ENCODE data around the gene FAM107A.

FAM107A gene

DNA sequence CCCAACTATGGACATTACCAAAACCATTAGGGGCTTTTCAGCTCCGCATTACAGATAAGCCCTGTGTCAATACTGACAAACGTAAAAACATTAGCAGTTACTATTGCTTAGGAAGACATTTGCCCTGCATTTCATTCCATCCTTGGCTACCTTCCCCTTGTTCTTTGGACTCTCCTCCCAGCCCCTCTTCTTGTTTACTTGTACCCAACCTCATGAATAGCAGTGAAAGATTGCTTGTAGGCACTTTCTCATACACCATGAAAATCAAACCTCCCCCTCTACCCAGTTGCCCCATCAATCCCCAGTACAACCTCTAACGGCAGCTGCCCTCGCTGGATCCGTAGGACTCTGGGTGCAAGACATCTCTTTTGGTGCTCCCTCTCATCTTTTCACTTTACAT, 16.9 kb upstream of the FAM107A start:
- no peak for DNase-seq (ENCODE audit: low read depth in 4 of 4, low spot score in 1 of 4)

DNA sequence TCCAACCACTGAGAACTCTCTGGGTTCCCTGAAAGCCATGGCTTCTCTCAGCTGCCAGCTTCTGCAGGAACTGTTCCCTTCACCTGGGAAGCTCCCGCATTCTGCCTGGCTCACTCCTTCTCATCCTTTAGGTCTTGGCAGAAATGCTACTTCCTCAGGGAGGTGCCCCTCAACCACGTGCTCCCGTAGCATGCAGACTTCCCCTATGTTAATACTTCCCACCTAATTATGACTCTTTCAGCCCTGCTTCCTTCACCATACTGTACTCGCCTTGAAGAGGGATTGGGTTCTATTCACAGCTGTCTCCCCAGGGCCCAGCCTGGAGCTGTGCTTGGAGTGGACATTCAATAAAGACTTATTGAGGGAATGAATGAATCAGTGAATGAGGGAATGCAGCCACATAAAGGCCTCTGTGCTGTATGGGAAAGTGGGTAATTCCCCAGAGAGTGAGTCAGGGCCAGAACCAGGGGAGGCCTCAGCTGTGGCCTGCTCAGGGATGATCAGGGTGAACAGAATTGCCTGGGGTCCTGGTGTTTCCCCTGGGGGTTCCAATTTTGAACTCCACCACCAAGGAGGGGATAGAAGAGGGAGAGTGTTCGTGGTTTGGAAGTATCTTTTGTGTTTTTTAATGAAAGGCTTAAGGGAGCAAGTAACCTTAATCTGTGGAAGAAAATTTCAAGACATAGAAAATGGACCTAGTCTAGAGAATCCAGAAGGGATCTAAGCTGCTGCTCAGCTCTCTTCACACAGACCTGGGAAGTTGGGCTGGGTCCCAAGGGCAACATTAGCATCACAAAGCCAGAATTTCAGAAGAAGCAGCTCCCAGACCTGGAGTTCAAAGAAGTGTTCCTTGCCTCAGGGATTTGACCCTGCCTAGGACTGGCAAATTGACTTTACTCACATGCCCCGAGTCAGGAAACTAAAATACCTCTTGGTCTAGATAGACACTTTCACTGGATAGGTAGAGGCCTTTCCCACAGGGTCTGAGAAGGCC, 14.6 kb upstream of the FAM107A start:
- no peak for DNase-seq (ENCODE audit: low read depth in 4 of 4, low spot score in 1 of 4)

- no peak for DNase-seq (ENCODE audit: low read depth in 4 of 4, low spot score in 1 of 4)
Measured at GRCh38 chr3:58588030-58588614, 10.9 kb upstream of the FAM107A start.

DNA sequence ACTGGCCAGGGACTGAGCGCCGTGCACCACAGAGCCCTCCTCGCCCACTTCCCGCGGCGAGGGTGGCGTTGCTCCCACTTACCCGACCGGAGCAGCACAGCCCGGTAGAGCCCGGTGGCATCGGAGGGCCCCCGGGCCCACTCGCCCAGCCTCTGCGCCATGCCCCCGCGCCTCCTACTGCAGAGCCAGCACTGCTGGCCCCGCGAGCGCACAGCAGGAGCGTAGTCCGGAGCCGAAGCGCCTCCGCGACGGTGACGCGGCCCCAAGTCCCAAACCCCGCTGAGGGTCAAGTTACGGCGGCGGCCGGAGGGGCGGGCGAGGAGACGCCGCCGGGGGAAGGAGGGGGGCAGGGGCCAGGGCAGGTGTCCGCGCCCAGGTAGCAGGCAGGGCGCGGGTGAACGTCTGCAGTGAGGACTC, 9.6 kb upstream of the FAM107A start:
- DNase-seq (ENCODE audit: low read depth in 4 of 4, low spot score in 1 of 4), result no peak

DNA sequence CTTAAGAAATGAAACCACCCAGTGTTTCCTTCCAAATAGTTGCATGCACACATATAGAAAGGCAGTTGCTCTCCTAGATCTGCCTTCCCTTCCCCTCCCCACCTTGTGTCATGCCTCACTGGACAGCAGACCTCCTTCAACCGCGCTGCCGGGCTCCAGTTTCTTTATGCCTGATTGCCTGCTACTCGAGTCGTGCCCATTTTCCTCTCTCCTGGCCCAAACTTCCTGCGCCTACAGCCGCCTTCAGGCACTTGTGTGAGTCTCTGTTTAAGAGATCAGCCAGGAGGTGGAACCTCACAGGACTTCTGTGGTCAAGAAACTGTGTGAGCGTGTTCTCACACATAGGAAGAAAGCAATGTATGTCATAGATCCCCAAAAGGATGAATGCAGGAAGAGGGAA, 8.8 kb upstream of the FAM107A start:
- no peak for DNase-seq (ENCODE audit: low read depth in 4 of 4, low spot score in 1 of 4)

DNA sequence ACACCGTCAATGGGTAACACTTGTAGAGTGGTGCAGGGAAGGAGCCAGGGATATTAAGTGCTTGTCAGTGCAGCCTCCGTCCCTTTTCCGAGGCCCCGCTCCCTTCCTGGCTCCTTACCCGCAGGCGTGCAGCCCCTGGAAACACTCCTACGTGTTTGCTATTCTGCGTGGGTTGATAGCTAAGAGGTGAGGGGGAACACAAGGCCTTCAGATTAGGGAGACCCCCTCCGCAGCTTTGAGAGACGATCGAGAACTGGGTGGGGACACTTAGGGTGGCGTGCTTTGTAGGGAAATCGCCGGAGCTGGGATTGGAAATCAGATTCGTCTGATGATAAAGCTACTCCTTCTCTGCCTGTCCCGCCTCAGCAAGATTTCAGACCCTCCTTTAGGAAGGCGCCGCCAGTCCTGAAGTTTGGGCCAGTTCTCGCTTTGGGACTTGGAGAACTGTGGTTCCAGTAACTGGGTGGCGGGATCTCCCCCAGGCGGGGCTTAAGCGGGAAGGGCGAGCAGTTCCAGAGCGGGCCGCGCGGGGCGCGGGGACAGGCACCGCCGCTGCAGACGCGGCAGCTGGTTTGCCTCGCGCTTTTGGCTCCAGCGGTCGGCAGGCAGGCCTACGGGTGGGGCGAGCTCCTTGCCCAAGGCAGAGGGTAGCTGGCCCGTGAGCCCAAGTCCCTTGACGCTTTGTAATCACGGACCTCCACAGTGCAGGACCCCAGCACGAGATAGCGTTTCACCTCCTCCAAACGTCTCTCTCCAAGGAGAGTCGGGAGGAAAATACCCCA, 8.0 kb upstream of the FAM107A start:
- peak; percentile 18 to 39 (median 34) for DNase-seq (ENCODE audit: low read depth in 4 of 4, low spot score in 1 of 4)

DNA sequence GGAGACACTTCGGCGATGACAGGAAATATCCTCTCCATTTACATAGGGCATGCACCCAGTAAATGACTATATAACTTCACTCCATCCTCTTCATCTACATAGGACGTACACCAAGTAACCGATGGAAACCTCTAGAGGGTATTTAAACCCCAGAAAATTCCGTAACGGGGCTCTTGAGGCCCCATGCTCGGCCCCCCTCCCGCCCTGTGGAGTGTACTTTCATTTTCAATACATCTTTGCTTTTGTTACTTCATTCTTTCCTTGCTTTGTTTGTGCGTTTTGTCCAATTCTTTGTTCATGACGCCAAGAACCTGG, 7.5 kb upstream of the FAM107A start:
- no peak for DNase-seq (ENCODE audit: low read depth in 4 of 4, low spot score in 1 of 4)

- DNase-seq (ENCODE audit: low read depth in 4 of 4, low spot score in 1 of 4), result no peak
Measured at GRCh38 chr3:58581328-58582091, 4.3 kb upstream of the FAM107A start.

DNA sequence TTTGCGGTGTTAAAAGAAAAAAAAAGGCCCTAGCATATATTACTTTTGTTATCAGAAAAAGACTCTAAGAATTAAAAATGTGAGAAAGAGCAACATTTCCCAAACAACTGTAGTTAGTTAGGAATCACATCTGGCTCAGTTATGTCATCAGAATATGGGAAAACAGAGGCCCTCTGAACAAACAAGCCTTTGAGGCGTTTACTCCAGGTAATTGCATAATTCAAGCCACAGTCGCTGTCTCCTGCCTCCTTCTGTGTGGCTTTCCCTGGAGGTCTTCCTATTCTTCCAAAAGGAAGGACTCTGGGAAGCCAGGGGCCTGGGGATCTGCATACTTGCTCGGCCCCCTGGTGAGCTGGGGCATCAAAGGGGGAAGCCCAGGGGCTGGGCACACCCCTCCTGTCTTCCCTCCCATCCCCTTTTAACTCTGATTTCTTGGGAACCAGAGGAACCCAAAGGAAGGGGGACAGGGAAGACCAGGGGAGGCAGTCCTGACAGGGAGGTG, 3.7 kb upstream of the FAM107A start:
- DNase-seq (ENCODE audit: low read depth in 4 of 4, low spot score in 1 of 4), result no peak

DNA sequence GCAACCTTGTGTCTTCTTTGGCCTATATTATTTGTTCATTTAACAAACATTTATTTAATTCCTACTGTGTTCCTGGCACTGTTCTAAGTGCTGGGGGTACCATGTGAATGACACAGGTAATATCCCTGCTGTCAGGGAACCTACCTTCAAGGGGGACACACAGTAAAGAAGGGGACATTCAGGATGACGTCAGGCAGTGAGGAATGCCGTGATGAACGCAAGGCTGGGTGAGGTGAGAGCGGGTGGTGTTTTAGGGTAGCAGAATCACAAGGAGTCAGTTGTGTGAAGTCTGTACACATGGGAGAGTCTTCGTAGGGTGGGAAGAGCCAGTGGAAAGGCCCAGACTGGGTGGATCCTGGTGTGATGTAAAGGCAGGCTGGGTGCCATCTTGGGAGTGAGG, 1.7 kb upstream of the FAM107A start:
- DNase-seq (ENCODE audit: low read depth in 4 of 4, low spot score in 1 of 4), result no peak

DNA sequence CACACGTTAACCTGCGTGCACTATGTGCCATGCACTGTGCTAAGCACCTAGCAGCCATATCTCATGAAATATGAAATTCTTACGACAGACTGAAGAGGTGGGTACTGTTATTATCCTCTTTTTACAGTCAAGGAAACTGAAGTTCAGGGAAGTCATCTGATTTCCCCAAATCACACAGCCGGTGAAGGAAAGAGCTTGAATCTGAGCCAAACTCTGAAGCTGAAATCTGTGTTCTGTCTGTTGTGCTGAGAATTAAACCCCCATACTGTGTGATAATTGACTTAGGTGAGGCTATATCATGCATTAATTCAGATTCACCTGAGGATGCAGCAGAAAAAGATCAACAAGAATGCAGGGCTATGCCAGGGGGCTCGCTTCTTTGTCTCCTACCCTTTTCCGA, 475 bp downstream of the FAM107A start:
- no peak for DNase-seq (ENCODE audit: low read depth in 4 of 4, low spot score in 1 of 4)

- DNase-seq (ENCODE audit: low read depth in 4 of 4, low spot score in 1 of 4), result no peak
Measured at GRCh38 chr3:58575971-58576652, 1.1 kb downstream of the FAM107A start.

DNA sequence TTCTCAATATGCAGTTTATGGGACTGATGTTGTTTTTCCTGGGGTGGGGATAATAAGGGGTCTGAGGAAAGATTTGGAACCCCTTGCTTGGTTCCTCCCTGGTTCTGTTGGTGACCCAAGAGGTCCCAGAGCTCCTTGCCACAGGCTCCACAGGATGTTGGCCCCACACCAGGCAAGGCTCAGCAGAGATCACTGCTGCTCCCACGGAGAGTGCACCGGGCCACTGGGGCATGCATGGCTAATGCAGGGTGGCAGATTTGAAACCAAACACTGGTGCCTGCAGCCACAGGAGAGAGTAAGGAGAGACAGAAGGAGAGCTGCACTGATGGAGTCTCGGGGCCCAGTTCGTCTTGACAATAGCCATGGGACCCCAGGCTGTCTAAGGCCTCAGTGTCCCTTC, 2.5 kb downstream of the FAM107A start:
- no peak for DNase-seq (ENCODE audit: low read depth in 4 of 4, low spot score in 1 of 4)

- DNase-seq (ENCODE audit: low read depth in 4 of 4, low spot score in 1 of 4), result no peak
Measured at GRCh38 chr3:58574106-58574505, 3.1 kb downstream of the FAM107A start.

- DNase-seq (ENCODE audit: low read depth in 4 of 4, low spot score in 1 of 4), result no peak
Measured at GRCh38 chr3:58573640-58574039, 3.6 kb downstream of the FAM107A start.

GRCh38 chr3:58572634-58573230, 4.5 kb downstream of the FAM107A start:
- DNase-seq (ENCODE audit: low read depth in 4 of 4, low spot score in 1 of 4), result no peak

DNA sequence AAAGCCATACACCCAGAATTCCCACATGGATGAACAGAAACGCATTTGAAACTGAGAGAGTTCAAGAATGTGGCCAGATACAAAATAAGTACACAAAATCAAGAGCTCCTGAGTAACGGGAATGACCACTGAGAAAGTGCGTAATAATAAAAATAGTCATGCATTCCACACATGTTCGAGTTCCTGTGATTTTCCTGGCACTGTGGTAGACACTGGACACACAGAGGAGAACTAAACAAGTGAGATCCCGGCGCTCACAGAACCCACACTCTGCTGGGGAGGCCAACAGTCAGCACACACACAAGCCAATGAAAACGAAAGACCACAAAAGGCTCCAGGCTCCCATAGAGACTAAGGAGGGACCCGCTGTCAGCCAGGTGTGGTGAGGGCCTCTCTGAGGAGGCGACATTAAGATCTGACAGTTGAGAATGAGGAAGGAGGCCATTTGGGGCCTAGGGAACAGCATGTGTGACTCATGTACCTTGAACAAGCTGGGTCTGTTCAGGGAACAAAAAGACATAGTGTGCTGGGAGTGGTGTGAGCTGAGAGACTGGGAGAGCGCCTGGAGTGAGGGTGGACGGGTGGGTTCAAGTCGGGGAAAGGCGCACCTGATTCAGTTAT, 5.1 kb downstream of the FAM107A start:
- DNase-seq (ENCODE audit: low read depth in 4 of 4, low spot score in 1 of 4), result no peak

DNA sequence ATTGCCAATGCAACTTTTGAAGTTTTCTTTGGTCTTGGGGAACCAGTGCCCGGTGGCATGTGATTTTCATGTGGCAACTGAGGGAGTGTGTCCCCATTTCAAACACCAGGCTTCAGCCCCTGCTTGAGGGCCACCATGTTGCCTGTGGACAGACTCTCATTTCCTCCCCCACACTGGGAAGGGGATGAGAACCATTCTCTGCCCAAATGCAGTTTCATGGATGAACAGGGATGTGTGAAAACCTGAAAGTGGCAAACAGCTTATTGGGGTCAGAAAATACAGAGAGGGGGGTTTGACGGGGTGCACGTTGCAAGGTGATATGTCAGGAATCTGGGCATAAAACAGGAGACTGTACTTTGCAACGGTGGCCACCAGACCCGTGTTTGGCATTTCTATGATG, 6.3 kb downstream of the FAM107A start:
- DNase-seq (ENCODE audit: low read depth in 4 of 4, low spot score in 1 of 4), result no peak

DNA sequence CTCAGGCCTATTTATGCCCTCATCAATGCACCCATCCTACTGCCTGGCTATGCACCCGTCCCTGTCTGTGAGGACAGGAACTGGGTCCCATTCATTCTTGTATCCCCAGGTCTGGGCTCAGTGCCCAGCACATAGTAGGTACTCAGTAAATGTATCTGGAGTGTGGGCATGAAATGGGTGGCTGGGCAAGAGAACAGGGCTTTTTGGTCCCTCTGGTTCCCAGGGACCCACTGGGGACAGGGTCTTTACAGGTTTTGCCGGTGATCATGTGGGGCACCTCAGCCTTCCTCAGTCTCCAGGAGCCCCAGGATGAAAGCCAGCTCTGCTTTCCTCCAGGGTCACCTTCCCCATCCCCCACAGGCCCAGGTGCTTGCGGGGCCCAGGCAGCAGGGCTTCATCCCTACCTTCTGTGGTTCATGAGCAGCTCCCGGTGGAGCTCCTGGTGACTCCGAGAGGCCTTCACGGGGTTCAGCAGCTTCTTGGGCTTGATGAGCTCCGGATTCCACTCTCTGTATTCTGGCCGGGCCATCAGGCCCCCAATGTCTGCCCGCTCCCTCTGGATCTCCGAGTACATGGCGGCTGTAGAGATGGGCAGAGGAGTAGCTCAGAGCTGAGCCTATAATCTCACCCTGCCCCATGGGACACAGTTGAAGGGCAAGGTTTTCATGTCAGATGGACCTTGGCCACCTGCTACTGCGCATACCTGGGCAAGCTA, 7.7 kb downstream of the FAM107A start:
- DNase-seq (ENCODE audit: low read depth in 4 of 4, low spot score in 1 of 4), result no peak
